COLO668 (cell line): Measurements from ENCODE around the gene CLCN4.
A peak's percentile ranks its signal among the peaks of the same experiment; 100 is the strongest.

ENCODE experiments used
- DNase-seq: peaks from one replicate; lab custom pipeline; 2025; ENCODE audit not compliant: unreplicated experiment; lab: John Stamatoyannopoulos, UW

The CLCN4 gene

DNA sequence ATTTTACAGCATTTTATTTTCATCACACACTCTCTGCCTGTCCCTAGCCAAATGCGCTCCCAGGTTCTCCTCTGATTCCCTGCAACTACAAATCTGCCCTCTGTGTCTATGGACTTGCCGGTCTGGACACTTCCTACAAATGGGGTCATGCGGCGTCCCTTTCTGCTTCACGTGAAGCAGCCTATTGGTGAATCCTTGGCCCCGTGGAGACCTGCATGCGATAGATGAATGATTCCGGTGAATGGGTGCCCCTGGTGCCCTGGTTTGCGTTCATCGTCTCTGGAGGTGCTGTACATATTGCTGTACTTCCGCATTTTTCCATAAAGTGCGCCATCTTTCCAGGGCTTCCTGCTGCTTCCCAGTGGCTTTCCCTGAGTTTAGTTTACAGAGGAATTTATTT, 27.5 kb upstream of the CLCN4 start:
- no peak for DNase-seq

DNA sequence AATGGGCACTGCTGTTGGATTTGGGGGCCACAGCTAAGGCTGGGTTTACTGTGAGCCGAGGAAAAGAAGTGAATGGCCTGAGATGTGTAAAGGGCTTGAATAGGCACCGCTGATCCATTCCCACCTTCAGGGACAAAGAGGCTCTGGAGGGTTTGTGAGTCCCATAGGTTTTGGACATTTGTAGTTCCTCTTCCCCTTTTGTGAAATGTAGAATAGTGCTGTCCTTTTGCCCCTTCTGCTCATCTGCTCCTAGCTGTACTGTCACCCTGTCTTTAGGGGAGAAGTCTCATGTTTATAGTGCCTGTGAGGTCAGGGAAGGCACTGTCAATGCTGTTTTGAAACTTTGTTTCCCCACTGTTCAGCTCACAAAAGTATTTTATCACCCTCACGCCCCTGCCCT, 26.4 kb upstream of the CLCN4 start:
- no peak for DNase-seq

DNA sequence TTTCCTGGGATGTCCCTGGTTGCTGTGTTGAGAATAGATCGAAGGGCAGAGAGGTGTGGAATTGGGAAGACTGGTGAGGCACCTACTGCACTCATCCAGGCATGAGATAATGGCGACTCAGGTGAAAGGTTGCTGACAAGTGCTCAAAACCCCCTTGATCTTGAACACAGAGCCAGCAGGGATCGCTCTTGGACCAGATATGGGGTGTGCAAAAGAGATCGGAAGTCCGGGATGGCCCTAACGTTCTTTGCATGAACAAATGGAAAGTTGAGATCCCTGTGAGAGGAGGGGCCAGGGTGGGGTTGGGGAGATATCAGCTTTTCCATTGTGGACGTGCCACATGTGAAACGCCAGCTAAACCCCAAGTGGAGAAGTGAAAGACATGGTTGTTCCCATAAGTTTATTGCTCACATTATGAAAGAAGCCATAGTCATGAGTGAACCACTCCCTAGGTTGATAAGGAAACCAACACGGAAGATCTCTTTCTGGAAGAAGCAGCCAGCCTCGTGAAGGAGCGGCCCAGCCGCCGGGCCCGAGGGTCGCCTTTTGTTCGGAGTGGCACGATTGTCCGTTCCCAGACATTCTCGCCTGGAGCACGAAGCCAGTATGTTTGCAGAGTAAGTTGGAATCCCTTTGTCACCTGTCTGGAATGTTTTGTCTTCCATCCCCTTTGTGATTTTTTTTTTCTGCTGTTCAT, 22.6 kb upstream of the CLCN4 start:
- DNase-seq = no peak

DNA sequence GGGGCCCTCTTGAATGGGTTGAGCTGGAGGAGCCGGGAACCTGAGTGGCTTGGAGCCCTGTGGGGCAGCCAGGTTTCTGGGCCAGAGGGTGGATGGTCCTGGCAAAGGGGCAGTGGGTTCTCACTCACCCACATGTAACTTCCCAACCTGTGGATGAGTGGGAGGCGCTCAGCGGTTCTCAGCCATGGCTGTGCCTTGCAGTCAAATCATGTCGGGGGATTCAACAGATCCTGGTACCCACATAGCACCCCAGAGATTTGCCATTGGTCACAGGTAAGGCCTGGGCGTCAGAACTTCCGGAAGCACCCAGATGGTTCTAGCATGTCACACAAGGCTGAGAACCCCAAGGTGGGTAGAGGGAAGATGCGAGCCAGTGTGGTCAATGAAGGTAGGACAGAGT, 21.9 kb upstream of the CLCN4 start:
- DNase-seq = no peak

DNA sequence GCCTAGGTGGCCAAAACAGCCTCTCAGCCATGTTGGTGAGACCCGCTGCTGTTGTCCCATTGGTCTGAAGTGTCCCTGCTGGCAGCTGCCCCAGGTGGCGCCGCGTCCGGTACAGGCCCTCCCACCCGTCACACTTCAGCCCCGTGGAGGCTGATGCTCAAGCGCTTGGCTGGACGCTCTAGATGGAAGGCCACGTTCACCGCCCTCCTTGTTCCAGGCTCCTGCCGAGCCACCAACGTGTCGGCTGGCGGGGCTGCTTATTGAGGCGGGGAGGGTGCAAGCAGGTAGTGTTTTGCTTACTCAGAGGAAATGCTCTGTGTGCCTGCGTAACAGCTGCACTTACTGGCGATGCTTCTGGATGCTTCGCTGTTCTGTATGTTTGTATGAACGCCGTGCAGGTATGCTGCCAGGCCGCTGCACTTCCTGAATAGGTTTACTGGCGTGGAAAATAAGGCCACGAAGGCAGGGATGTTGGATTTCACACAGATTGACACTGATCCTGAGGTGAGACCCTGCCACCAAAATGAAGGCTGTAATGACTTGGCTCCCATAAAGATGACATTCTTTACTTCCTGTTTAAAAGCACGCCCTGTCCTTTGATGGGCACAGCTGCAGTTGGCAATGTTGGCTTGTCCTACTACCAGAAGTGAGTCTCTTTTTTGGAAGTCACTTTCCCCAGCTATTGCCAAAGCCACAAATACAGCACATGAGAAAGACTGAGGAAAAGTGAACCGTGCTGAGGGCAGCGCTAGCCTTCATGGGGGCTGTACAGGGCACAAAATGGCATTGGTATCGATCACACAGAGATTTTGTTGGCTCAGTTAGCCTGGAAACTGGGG, 21.0 kb upstream of the CLCN4 start:
- DNase-seq = no peak

DNA sequence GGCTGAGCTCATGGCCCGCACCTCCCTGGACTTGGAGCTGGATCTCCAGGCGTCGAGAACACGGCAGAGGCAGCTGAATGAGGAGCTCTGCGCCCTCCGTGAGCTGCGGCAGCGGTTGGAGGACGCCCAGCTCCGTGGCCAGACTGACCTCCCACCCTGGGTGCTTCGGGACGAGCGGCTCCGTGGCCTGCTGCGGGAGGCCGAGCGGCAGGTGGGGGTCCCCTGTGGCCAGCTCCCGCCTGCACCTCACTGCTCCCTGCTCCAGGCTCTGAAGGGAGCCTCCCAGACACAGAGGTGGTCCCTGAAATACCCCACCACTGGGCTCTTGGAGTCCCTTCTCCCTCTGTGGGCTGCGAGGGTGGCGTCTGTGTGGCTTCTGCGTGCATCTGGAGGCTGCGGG, 18.0 kb upstream of the CLCN4 start:
- no peak for DNase-seq

DNA sequence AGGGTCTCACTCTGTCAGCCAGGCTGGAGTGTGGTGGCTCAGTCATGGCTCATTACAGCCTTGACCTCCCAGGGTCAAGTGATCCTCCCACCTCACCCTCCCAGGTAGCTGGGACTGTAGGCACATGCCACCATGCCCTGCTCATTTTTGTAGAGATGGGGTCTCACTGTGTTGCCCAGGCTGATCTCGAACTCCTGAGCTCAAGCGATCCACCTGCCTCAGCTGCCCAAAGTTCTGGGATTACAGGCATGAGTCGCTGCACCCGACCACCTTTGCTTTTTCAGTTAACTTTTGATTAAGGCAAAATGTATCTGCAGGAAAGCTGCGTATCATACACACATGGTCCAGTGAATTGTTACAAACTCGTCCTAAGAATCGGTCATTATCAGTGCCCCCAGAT, 16.5 kb upstream of the CLCN4 start:
- DNase-seq = no peak

DNA sequence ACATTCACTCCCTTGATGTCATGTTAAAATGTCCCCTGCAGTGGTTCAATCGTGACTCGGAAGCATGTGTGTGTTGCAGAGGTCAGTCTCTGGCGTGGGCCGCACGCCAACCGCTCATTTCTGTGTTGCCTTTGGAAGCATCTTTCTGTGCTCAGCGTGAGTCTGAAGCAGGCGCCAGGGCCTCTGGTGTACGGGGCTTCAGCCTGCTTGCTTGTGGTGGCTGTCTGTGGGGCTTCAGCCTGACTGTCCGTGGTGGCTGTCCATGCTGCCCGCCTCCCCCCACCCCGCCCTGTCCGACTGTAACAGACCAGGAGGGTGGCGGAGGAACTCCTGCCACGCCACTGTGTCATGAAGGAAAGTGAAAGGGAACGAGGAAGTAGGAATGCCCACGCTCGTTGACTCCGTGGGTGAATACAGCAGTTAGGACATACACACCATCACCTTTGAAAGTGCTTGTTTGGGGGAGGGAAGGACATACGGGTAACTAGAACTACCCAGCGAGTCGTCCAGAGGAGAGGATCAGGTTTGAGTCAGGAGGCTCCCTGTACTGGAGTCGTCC, 14.7 kb upstream of the CLCN4 start:
- DNase-seq = no peak

DNA sequence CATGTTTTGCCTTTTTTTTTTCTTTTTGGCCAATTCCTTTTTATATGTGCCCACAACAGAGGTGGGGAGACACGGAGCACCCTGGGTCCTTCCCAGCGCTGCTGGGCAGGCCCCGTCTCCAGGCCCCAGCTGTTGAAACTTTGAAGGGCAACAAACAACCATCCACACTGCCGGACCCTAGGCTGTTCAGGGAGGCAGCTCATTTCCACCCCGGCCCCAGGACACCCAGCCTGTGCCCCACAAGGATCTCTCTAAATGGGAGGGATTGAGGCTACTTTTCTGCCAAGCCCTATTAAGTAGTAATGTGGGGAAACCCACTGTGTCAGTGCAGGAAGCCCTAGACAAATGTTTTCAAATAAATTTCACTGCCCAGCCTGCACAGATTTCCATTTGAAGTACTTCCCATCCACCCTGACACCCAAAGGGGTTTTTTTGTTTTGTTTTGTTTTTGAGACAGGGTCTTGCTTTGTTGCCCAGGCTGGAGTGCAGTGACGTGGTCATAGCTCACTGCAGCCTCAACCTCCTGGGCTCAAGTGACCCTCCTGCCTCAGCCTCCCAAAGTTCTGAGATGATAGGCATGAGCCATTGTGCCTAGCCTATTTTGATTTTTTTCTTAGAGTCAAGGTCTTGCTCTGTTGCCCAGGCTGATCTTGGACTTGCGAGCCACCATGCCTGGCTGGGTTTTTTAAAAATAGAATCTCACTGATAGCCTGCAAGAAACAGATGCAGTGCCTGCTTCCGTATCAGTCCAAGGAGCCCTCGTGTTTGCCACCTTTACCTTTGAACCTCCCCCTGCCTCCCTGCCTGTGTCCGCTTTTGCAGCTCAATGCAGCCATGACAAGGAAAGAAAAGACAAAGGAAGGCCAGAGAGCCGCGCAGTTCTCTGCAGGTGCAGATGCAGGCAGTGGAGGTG, 13.4 kb upstream of the CLCN4 start:
- no peak for DNase-seq

DNA sequence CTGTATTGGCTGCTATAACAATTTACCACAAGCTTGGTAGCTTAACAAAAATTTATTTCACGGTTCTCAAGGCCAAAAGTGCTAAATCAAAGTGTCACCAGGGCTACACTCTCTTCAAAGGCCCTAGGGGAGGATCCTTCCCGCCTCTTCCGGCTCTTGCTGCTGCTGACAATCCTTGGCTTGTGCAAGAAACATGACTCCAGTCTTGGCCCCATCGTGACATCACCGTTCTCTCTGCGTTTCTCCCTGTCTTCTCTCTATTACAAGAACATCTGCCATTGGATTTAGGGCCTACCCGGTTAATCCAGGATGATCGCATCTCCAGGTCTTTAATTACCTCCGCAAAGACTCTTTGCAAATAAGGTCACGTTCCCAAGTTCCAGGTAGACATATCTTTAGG, 10.4 kb upstream of the CLCN4 start:
- no peak for DNase-seq

DNA sequence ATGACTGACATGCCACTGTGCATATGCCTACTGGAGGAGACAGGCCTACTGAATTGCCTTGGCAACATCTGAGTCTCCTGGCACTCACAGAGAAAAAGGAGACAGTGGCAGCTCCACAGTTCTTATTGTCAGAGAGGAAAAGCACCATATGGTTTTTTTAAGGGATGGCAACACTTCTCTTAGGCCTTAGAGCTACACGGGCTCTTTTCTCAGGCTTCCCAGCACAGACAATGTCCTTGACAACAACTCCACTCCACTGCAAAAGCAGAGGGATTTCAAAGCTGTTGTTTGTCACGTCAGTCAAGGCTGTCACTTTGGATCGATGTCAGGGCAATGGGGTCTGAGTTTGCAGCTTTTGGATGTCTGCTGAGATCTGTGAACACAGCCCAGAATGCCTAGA, 4.7 kb upstream of the CLCN4 start:
- no peak for DNase-seq

DNA sequence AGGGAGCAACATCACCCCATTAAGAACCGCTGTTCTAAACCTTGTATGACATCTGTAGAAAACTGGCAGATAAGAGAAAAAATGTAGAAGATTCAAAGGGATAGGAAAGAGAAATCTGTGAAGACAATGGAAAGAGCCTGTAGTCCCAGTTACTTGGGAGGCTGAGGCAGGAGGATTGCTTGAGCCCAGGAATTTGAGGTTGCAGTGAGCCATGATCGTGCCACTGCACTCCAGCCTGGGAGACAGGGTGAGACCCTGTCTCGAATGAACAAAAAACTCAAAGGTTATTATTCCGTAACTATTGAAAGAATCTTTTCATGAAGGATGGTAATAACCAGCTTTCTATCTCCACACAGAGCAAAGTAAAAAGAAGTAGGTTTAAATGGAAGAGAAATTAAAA, 1.6 kb upstream of the CLCN4 start:
- DNase-seq = no peak

DNA sequence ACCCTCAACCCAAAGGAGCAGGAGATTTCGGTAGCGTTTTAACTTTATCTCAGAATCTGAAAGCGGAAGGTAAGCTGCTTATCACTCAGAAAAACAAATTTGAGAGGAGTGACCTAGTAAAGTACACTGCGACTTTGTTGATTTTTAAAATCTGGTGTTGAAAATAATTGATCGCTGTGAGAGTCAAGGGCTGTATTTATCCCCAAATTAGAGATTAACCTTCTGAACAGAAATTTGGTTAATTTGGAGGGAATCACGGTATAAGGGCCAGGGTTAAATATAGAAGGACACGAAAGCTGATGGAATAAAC, 212 bp downstream of the CLCN4 start:
- no peak for DNase-seq

DNA sequence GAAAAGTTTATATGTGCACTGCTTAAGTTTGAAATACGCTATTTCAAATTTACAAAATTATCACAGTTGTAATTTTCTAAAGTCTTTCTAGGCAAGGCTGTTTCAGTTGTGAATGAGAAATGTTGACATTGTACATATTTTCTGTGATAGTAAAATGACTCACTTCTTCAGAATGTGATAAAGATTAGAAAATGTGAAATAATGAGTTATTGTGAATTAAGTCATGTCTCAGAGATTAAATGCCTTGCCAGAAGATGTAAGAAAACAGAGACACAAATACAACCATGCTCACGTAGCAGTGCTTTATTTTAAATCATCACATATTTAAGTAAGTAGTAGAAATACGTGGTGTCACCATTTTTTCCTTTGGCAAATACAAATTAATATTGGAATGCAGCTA, 768 bp downstream of the CLCN4 start:
- no peak for DNase-seq

DNA sequence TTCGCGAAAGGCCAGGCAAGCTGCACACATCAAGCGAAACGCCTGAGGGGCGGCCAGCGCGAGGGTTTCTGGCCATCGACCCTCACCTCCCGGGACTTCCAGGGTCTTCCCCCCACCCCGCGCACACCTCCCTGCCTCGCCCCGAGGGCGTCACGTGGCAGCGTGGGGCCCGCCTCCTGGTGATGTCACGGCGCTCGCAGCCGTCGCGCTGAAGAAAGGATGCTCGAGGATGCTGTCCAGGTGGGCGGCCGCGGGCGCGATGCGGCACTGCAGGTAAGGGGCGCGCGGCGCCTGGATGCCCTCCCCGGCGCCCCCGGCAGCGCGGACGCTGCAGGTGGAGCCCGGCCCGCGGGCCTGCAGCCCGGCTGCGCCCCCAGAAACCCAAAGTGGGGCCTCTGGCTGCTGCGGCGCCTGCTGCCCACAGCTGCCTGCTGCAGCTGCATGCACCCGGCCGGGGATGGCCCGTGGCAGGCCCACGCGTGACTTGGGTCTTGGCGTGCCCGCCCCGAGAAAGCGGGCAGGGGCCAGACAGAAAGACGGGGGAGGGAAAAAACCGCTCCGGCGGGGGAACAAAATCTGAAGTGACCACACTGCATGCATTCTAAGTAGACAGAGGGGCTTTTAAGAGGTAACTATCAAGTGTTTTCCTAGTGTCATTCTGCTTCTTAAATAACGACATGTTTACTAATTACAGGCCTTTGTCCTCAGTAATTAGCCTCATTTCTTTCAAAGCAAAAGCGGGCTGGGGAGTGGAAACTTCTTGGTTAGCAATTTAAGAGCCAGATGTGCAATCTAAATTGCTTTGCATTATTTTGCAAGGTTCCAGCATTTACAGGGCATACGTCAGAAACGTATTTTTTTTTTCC, 1.7 kb downstream of the CLCN4 start:
- DNase-seq = peak; percentile 73

DNA sequence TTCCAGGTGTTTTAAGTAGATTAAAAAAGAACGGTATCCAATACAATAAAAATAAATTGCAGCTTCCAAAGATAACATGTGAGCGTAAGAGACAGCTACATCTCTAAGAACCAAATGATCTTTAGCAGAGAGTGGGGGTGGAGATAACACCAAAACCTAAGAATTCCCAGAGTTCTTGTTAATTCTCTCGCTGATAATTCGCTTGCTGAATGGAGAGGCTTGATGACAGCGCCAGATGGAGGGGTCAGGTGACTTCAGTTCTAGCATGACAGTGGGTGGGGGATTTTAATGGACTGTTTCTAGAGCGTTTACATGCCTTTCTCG, 2.3 kb downstream of the CLCN4 start:
- DNase-seq = no peak

DNA sequence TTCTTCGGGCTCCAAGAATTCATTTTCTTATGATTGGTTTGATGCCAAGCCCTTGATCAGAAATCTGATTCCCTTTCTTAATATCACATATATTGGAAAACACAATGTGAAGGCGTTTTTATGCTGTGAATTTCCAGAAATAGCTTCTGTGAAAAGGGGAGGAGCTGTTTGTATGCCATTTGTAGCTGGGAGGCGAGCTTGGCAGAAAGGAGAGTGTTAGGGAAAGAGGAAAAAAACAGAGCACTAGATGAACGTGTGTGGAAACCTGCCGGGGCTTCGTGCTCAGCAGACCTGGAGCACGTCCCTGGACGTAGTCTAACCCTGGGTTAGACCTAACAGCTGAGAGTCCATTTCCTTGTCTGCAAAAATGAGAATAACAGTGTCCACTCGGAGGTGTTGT, 3.4 kb downstream of the CLCN4 start:
- DNase-seq = no peak

DNA sequence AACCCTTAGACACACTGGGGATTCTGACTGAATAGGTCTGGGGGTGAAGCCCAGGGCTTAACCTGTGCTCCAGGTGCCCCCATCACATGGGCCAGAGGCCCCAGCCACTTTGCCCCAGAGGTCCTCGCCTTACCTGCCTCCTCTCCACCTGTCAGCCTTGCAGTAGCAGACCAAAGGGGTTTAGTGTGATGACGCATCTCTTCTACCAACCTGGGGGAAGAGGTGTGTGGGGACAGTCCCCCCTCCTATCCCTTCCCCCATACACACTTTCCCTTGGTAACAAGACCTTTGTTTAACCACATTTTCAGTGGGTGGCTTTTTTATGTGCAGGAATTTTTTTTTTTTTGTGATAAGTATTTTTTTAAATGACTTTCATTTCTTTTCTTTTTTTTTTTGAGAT, 6.3 kb downstream of the CLCN4 start:
- DNase-seq = no peak

DNA sequence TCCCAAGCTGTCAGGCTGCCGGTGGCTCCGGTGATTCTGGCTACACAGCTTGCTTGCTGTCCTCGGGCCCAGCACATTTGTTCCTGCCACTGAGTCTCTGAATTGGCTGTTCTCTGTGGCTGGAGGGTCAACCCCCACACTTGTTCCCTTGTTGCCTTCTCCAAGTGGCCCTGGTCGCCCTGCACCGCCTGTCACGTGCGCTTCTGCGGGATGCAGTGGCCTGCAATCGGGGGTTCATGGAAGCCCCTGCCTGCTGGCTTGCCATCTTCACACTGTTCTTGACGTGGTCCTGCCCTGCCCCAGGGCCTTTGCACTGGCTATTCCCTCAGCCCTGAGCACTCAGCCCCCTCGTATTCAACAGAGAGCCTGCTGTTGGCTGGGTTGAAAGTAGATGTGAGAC, 8.1 kb downstream of the CLCN4 start:
- no peak for DNase-seq

DNA sequence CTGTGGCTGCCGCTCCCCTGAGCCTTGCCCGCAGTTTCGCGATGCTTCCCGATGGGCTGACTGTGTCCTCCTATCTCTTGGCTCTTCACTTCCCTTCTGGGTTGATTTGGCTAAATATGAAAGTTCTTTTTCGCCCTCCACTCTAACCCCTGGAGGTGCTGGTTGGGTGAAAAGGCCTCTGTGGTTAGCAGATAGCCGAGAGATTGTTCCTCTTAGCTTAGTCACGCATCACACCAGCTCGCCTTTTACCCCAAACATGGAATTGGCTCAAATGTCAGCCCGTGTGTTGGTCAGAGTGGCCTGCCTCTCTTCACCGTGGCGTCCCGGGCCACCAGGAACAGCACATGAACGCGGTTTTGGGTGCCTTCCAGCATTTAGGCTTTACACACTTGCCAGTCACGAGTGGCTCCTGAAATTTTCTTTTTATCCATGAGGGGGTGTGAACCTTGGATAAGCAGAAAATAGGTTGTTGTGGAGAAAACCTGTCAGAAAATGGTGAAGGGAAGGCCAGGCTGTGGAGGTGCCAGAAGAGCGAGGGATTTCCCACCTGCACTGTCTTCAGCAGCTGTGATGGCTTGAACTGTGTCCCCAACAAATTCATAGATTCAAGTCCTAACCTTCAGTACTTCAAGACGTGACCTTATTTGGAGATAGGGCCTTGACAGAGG, 8.9 kb downstream of the CLCN4 start:
- no peak for DNase-seq
